GM13977 (cell line): ENCODE measurements around the gene RAP1A.

Experiments used
- DNase-seq: peaks from one replicate; pipeline ENCODE4 v3.0.0; 2012; ENCODE audit warnings: low spot score
- in situ Hi-C: fragments of 300-500 bp; cut with MboI; formaldehyde crosslinking; loops from one replicate; pipeline ENCODE4 v1.12.0; 2022; ENCODE audit warnings: low sequenced_read_pairs, low pct_unique_long_range_greater_than_20kb, mixed read lengths, inconsistent platforms; ENCODE audit not compliant: unreplicated experiment
- TF ChIP-seq, protein P1 (sequence below): IDR thresholded peaks from 2 replicates; pipeline ENCODE4 v1.5.1; 2012; ENCODE audit warnings: mild to moderate bottlenecking, control low read depth; ENCODE audit not compliant: insufficient read depth; ENCODE audit errors: extremely low read depth, missing control alignments

Gene RAP1A

DNA sequence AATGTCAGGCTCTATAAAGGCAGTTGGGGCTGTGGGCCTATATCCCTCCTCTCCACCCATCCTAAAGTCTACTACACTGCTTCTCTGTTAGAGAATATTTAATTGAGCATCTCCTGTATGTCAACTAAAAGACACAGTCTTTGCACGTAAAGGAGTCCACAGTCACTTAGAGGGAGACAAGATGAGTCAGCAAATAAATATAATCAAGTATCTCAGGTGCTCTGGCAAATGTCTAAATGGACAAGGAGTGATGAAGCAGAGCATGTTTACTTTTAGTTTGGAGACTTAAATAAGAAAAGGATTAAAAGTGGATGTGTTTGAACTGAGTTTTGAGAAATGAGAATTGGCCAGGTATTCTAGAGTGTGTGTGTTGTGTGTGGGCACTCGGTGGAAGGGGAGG lies 41.8 kb upstream of the RAP1A start:
- in situ Hi-C loops = no loop called here
- no peak for DNase-seq
- TF ChIP-seq, protein P1, sequence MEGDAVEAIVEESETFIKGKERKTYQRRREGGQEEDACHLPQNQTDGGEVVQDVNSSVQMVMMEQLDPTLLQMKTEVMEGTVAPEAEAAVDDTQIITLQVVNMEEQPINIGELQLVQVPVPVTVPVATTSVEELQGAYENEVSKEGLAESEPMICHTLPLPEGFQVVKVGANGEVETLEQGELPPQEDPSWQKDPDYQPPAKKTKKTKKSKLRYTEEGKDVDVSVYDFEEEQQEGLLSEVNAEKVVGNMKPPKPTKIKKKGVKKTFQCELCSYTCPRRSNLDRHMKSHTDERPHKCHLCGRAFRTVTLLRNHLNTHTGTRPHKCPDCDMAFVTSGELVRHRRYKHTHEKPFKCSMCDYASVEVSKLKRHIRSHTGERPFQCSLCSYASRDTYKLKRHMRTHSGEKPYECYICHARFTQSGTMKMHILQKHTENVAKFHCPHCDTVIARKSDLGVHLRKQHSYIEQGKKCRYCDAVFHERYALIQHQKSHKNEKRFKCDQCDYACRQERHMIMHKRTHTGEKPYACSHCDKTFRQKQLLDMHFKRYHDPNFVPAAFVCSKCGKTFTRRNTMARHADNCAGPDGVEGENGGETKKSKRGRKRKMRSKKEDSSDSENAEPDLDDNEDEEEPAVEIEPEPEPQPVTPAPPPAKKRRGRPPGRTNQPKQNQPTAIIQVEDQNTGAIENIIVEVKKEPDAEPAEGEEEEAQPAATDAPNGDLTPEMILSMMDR = no peak

- TF ChIP-seq, protein P1 = no peak
- in situ Hi-C loops = no loop called here
- DNase-seq = no peak
Observed at GRCh38 chr1:111581166-111581565, 38.4 kb upstream of the RAP1A start.

DNA sequence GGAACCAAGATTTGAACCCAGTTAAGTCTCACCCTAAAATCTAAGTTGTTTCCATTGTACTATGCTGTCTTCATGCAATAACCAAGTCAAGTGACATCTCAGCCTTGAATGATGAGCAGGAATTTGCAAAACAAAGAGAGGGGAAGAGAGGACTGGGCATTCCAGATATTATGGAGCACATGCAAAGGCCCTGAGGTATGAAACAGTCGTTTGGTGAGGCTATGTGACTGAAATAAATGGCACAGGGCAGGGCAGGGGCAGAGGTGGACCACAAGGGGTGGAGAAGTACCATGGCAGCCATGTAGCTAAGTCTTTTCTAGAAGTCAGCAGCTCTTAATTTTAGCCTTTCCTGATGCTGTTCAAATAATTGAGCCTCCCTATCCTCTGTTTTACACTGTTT lies 37.6 kb upstream of the RAP1A start:
- TF ChIP-seq, protein P1 = no peak
- in situ Hi-C loops = no loop called here
- no peak for DNase-seq

DNA sequence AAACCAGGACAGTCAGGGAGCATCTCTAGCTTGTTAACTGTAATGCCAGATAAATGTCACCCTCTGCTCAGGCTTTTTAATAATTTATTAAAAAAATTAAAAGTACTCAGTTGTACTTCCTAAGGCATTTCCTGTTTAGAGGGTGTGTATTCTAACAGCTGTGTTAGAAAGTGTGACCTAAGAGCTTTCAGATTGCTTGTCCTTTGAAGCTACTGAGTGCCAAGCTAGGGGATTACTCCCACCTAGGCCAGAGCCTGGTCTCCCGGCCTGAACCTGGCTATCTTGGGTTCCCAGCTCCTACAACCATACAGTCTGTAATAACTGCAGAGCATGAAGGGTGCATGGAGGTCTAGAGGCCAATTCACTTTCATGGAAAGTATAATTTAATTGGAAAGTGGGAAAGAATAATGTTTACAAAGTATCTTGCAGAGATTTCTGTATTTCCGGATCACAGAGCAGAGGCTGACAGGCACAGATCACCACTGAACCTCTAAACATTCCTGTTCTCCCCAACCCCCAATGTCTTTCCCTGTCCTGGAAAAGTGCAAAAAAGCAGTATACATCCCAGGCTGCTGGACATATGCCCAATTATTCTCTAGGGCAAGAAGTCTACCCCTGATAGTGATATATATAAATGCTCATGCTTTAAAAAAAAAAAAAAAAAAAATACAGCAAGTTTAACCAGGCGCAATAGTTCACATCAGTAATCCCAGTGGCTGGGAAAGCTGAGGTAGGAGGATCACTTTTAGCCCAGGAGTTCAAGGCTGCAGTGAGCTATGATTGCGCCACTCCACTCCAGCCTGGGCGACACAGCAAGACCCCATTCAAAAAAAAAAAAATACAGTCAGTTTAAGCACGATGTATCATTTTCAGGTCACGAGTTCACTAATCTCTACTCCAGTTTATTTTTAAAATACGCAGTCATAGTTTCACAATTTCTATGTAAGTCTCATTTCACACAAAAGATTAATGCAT lies 36.7 kb upstream of the RAP1A start:
- TF ChIP-seq, protein P1 = no peak
- no peak for DNase-seq
- in situ Hi-C loops = no loop called here

GRCh38 chr1:111585447-111586086 lies 34.0 kb upstream of the RAP1A start:
- in situ Hi-C loops = no loop called here
- DNase-seq = no peak
- TF ChIP-seq, protein P1 = no peak

DNA sequence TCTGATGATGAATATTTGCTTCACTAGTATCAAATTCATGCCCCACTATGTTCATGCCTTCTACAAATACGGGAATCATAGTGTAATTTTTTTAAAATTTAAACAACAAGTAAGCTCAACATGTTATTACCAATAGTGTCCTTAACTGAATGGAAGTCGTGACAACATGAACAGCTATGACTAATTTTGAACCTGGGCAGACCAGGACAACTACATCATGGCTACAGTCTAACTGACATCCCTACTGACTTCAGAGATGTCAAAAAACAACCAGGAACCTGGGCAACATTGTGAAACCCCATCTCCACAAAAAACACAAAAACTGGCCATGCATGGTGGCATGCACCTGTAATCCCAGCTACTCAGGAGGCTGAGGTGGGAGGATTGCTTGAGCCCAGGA lies 33.5 kb upstream of the RAP1A start:
- DNase-seq = no peak
- TF ChIP-seq, protein P1 = no peak
- in situ Hi-C loops = no loop called here
